DND-41 (cell line): ENCODE data around the gene DENND5B.

ENCODE experiments used
- ATAC-seq: fragments of 200-7000 bp; cut with Tn5 transposase; 3 replicates; pipeline ENCODE4 v1.9.1; 2021; ENCODE audit warnings: low read depth; ENCODE audit not compliant: insufficient read depth
- DNase-seq: peaks from one replicate; pipeline ENCODE4 v3.0.0-alpha.2; 2020
- H2AFZ ChIP-seq: 2 replicates; pipeline ENCODE4 v1.6.0; 2012; ENCODE audit warnings: low read depth, low read length
- H3K27ac ChIP-seq: 2 replicates; pipeline ENCODE4 v1.5.1; 2012; ENCODE audit warnings: low read length, inconsistent platforms
- H3K27me3 ChIP-seq: fragments of 200-600 bp; sonication (generic); 2 replicates; pipeline ENCODE4 v1.6.0; 2012; ENCODE audit warnings: low read length, mild to moderate bottlenecking, inconsistent platforms; ENCODE audit not compliant: insufficient read depth, poor library complexity
- H3K36me3 ChIP-seq: 2 replicates; pipeline ENCODE4 v1.5.1; 2012; ENCODE audit warnings: low read length, inconsistent platforms; ENCODE audit not compliant: insufficient read depth
- H3K4me1 ChIP-seq: 2 replicates; pipeline ENCODE4 v1.5.1; 2012; ENCODE audit warnings: mild to moderate bottlenecking, low read length; ENCODE audit not compliant: insufficient read depth
- H3K4me2 ChIP-seq: 2 replicates; pipeline ENCODE4 v1.6.0; 2012; ENCODE audit warnings: mild to moderate bottlenecking, moderate library complexity, low read length, inconsistent platforms; ENCODE audit not compliant: insufficient read depth
- H3K4me3 ChIP-seq, 2 experiments: fragments of 200-600 bp in 1 of 2; shearing (Covaris generic) in 1 of 2; 2 replicates each; pipeline ENCODE4 v1.5.1; 2012 to 2016; ENCODE audit warnings: inconsistent platforms in 2 of 2, low read length in 2 of 2, mild to moderate bottlenecking in 2 of 2, low read depth in 1 of 2, moderate library complexity in 1 of 2
- H3K79me2 ChIP-seq: 2 replicates; pipeline ENCODE4 v1.6.0; 2012; ENCODE audit warnings: low read length, inconsistent platforms; ENCODE audit not compliant: insufficient read depth
- H3K9ac ChIP-seq: 2 replicates; pipeline ENCODE4 v1.6.0; 2012; ENCODE audit warnings: low read depth, mild to moderate bottlenecking, inconsistent platforms, low read length, moderate library complexity
- H3K9me3 ChIP-seq: 2 replicates; pipeline ENCODE4 v1.5.1; 2012; ENCODE audit warnings: low read length, moderate library complexity, mild to moderate bottlenecking, inconsistent platforms; ENCODE audit not compliant: insufficient read depth, severe bottlenecking
- H4K20me1 ChIP-seq: 2 replicates; pipeline ENCODE4 v1.6.0; 2012; ENCODE audit warnings: low read length; ENCODE audit not compliant: insufficient read depth
- EZH2 ChIP-seq: IDR thresholded peaks from 3 replicates; pipeline ENCODE4 v1.6.1; 2012; ENCODE audit warnings: borderline replicate concordance, low read depth, mild to moderate bottlenecking, moderate library complexity, low read length, inconsistent platforms; ENCODE audit not compliant: severe bottlenecking
- TF ChIP-seq, protein P1 (sequence below): IDR thresholded peaks from 2 replicates; pipeline ENCODE4 v1.5.1; 2012; ENCODE audit warnings: borderline replicate concordance, low read length, moderate library complexity, mild to moderate bottlenecking; ENCODE audit not compliant: poor library complexity, severe bottlenecking; ENCODE audit errors: extremely low read depth

Gene DENND5B

DNA sequence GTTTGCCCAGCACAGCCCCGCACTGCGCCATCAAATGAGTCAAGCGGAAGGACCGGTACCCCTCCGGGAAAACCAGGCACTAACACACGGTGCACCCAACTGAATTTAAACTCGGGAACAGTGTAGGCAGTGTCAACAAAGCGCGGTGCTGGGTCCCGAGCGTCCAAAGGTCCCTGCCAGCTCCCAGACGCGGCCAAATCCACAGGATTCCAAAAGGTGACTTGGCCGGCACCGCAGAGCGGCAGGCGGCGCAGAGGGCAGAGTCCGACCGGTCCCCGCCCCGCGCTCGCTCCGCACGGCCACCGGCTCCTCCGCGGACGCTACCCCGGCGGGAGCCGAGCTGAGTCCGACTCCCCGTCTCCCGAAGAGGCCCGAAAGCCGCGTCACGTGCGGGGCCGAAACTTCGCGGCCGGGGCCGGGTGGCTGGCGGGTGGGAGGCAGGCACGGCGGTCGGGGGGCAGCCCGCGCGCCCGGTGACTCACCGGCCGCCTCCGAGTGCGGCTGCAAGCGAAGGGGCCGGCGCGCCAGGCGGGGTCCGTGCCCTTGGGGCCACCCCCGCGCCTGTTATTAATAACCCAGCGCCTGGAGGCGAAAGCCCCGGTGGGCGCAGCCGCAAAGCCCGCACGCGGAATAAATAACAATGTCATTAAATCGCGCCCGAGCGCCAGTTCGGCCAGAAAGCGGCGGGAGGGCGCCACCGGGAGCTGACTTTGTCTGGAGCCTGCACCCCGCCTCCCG lies 863 bp downstream of the DENND5B start:
- peak overlapping the region in 1 of 2 experiments; percentile 50; a peak in 2 of 4 replicates for H3K4me3 ChIP-seq
- H3K4me1 ChIP-seq = peaks cover 12% of the 10 kb centered on the region
- ATAC-seq (no peak), DNase-seq (no peak)
- no peaks in the 10 kb centered on the region for H3K36me3 ChIP-seq
- peak overlapping the region; percentile 32; the same call in 1 of the 2 replicates for H3K9ac ChIP-seq
- H2AFZ ChIP-seq = peak overlapping the region; percentile 42; the same call in 1 of the 2 replicates
- peaks cover 62% of the 10 kb centered on the region for H3K27me3 ChIP-seq
- peak overlapping the region; percentile 63 for H3K4me2 ChIP-seq
- H3K27ac ChIP-seq = no peak overlapping the region
- peak; percentile 88 for TF ChIP-seq EZH2
- TF ChIP-seq, protein P1, sequence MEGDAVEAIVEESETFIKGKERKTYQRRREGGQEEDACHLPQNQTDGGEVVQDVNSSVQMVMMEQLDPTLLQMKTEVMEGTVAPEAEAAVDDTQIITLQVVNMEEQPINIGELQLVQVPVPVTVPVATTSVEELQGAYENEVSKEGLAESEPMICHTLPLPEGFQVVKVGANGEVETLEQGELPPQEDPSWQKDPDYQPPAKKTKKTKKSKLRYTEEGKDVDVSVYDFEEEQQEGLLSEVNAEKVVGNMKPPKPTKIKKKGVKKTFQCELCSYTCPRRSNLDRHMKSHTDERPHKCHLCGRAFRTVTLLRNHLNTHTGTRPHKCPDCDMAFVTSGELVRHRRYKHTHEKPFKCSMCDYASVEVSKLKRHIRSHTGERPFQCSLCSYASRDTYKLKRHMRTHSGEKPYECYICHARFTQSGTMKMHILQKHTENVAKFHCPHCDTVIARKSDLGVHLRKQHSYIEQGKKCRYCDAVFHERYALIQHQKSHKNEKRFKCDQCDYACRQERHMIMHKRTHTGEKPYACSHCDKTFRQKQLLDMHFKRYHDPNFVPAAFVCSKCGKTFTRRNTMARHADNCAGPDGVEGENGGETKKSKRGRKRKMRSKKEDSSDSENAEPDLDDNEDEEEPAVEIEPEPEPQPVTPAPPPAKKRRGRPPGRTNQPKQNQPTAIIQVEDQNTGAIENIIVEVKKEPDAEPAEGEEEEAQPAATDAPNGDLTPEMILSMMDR = no peak
- no peaks in the 10 kb centered on the region for H4K20me1 ChIP-seq
- no peaks in the 10 kb centered on the region for H3K79me2 ChIP-seq
- H3K9me3 ChIP-seq = no peaks in the 10 kb centered on the region

GRCh38 chr12:31589598-31589903 lies 1.4 kb downstream of the DENND5B start:
- Histone ChIP-seq H3K27ac (no peak overlapping the region), H4K20me1 (no peaks in the 10 kb centered on the region), H3K79me2 (no peaks in the 10 kb centered on the region), H3K36me3 (no peaks in the 10 kb centered on the region), H3K4me2 (no peak overlapping the region), H3K9me3 (no peaks in the 10 kb centered on the region), H3K4me3 (no peak overlapping the region), H3K9ac (no peak overlapping the region), H3K27me3 (peaks cover 61% of the 10 kb centered on the region), H3K4me1 (peaks cover 12% of the 10 kb centered on the region), H2AFZ (no peak overlapping the region)
- TF ChIP-seq EZH2 = no peak
- TF ChIP-seq, protein P1 = no peak
- DNase-seq = no peak
- ATAC-seq = no peak

DNA sequence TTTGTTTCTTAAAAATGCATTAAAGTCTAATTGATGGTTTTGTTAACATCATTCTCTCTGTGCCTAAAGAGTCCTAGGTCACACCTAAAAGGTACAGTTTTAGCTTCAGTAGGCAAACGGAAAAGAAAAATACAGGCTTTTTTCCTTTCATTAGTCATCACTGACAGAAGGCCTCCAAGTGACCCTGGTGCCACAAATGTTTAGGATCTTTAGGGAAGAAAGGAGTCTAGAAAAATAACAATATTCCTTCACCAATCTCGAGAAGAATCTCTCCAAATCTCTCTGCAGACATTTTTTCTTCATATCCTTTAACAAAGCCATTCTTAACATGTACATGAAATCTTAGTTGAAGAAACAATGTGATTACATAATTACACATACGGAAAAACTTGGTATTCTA lies 2.0 kb downstream of the DENND5B start:
- peaks cover 60% of the 10 kb centered on the region for H3K27me3 ChIP-seq
- no peaks in the 10 kb centered on the region for H3K9me3 ChIP-seq
- DNase-seq (no peak), ATAC-seq (no peak)
- H3K27ac ChIP-seq = no peak overlapping the region
- H2AFZ ChIP-seq = no peak overlapping the region
- H3K4me3 ChIP-seq = no peak overlapping the region
- H3K9ac ChIP-seq = no peak overlapping the region
- TF ChIP-seq, protein P1 = no peak
- no peak for TF ChIP-seq EZH2
- H3K36me3 ChIP-seq = no peaks in the 10 kb centered on the region
- no peaks in the 10 kb centered on the region for H4K20me1 ChIP-seq
- H3K4me2 ChIP-seq = no peak overlapping the region
- H3K79me2 ChIP-seq = no peaks in the 10 kb centered on the region
- H3K4me1 ChIP-seq = peaks cover 12% of the 10 kb centered on the region
